Esophagus muscularis mucosa (tissue), 3 donors: ENCODE data around the gene PEG3.

Experiments
- POLR2AphosphoS5 ChIP-seq, 2 donors: sonication (generic); formaldehyde crosslinking; IDR thresholded peaks; one replicate each; pipeline ENCODE4 v1.6.1; 2017; ENCODE audit warnings: antibody characterized with exemption in 2 of 2
- TF ChIP-seq, protein P1 (sequence below), 3 experiments: fragments of 200-600 bp in 2 of 3; fragments of 450-650 bp in 1 of 3; sonication (generic) in 2 of 3; IDR thresholded peaks; one replicate each; pipeline ENCODE4 v1.5.1; 2017 to 2019; ENCODE audit warnings: antibody characterized with exemption in 3 of 3, mild to moderate bottlenecking in 2 of 3, moderate library complexity in 1 of 3

DNA sequence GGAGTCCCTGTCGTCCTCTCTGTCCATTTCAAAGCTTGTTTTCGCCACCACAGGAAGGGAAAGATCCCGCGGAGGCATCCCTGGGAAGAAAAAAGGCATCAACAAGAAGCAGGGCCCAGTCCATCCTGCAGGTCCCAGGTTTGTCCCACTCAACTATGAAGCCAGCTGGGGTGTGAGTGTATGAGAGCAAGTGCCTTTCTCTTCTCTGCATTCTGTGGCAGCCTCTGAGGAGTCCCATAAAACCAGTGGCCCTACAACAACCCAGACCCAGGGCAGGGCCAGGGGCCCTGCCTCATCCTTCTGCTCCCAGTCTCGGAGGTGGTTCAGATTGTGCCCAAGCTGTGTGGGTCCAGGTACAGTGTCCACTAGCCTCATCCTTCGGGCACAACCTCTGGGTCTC is 18.9 kb downstream of the PEG3 start:
- no peak for TF ChIP-seq POLR2AphosphoS5 (IDR thresholded peaks at IDR 0.05)
- TF ChIP-seq, protein P1, sequence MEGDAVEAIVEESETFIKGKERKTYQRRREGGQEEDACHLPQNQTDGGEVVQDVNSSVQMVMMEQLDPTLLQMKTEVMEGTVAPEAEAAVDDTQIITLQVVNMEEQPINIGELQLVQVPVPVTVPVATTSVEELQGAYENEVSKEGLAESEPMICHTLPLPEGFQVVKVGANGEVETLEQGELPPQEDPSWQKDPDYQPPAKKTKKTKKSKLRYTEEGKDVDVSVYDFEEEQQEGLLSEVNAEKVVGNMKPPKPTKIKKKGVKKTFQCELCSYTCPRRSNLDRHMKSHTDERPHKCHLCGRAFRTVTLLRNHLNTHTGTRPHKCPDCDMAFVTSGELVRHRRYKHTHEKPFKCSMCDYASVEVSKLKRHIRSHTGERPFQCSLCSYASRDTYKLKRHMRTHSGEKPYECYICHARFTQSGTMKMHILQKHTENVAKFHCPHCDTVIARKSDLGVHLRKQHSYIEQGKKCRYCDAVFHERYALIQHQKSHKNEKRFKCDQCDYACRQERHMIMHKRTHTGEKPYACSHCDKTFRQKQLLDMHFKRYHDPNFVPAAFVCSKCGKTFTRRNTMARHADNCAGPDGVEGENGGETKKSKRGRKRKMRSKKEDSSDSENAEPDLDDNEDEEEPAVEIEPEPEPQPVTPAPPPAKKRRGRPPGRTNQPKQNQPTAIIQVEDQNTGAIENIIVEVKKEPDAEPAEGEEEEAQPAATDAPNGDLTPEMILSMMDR (IDR thresholded peaks at IDR 0.05) = no peak
